Keratinocyte (primary cell): Measurements from ENCODE around the gene BEST3. TPM values are rescaled to one million over a fixed set of nuclear protein-coding genes. Genes with fewer than 3 reads are reported as not detected.

Experiments
- DNase-seq: peaks from one replicate; pipeline ENCODE4 v3.0.0-alpha.2; 2011; ENCODE audit warnings: low read depth, missing footprints, low spot score
- FAIRE-seq: peaks from 2 replicates; lab custom pipeline; 2011; peaks lifted over from hg19 to GRCh38; lab: Jason Lieb, UNC
- H2AFZ ChIP-seq: 2 replicates; pipeline ENCODE4 v1.6.0; 2012; ENCODE audit warnings: low read length, control low read depth, inconsistent platforms; ENCODE audit not compliant: control insufficient read depth
- H3K27ac ChIP-seq: 2 replicates; pipeline ENCODE4 v1.5.1; 2011; ENCODE audit warnings: low read length; ENCODE audit not compliant: control insufficient read depth, insufficient read depth
- H3K27me3 ChIP-seq: 3 replicates; pipeline ENCODE4 v1.6.0; 2011; ENCODE audit warnings: low read length; ENCODE audit not compliant: control insufficient read depth, insufficient read depth; ENCODE audit errors: extremely low read depth
- H3K36me3 ChIP-seq, 2 experiments: 2 replicates in 1 of 2; 3 replicates in 1 of 2; pipeline ENCODE4 v1.5.1; 2011; ENCODE audit warnings: low read length in 2 of 2, mild to moderate bottlenecking in 1 of 2; ENCODE audit not compliant: control insufficient read depth in 2 of 2, insufficient read depth in 2 of 2; ENCODE audit errors: extremely low read depth in 1 of 2
- H3K4me1 ChIP-seq: 3 replicates; pipeline ENCODE4 v1.5.1; 2011; ENCODE audit warnings: low read length; ENCODE audit not compliant: control insufficient read depth, insufficient read depth; ENCODE audit errors: extremely low read depth
- H3K4me2 ChIP-seq: 3 replicates; pipeline ENCODE4 v1.6.0; 2011; ENCODE audit warnings: low read depth, low read length; ENCODE audit not compliant: control insufficient read depth, insufficient read depth; ENCODE audit errors: extremely low read depth
- H3K4me3 ChIP-seq, 3 experiments: fragments of 200-600 bp in 1 of 3; sonication (generic) in 1 of 3; 2 replicates in 2 of 3; 3 replicates in 1 of 3; pipeline ENCODE4 v1.5.1; 2011 to 2016; ENCODE audit warnings: low read length in 3 of 3, mild to moderate bottlenecking in 3 of 3, control low read depth in 2 of 3, inconsistent platforms in 1 of 3, low read depth in 1 of 3, mixed read lengths in 1 of 3, mixed run types in 1 of 3, moderate library complexity in 1 of 3; ENCODE audit not compliant: control insufficient read depth in 2 of 3, insufficient read depth in 2 of 3; ENCODE audit errors: extremely low read depth in 1 of 3
- H3K79me2 ChIP-seq: 2 replicates; pipeline ENCODE4 v1.6.0; 2012; ENCODE audit warnings: low read length; ENCODE audit not compliant: control insufficient read depth, insufficient read depth
- H3K9ac ChIP-seq: 3 replicates; pipeline ENCODE4 v1.6.0; 2011; ENCODE audit warnings: low read length; ENCODE audit not compliant: control insufficient read depth, insufficient read depth; ENCODE audit errors: extremely low read depth
- H3K9me1 ChIP-seq: 3 replicates; pipeline ENCODE4 v1.6.0; 2011; ENCODE audit warnings: low read length; ENCODE audit not compliant: control insufficient read depth, insufficient read depth; ENCODE audit errors: extremely low read depth
- H3K9me3 ChIP-seq: 2 replicates; pipeline ENCODE4 v1.5.1; 2012; ENCODE audit warnings: low read depth, low read length; ENCODE audit not compliant: control insufficient read depth
- H4K20me1 ChIP-seq: 3 replicates; pipeline ENCODE4 v1.6.0; 2011; ENCODE audit warnings: low read length; ENCODE audit not compliant: control insufficient read depth, insufficient read depth; ENCODE audit errors: extremely low read depth
- EZH2 ChIP-seq: IDR thresholded peaks from one replicate; pipeline ENCODE4 v1.6.1; 2012; ENCODE audit warnings: inconsistent platforms, mild to moderate bottlenecking, low read length, moderate library complexity
- dilution Hi-C: fragments of 300-500 bp; cut with MboI; formaldehyde crosslinking; loops from one replicate; pipeline ENCODE4 v1.7.0; 2020; ENCODE audit warnings: low sequenced_read_pairs; ENCODE audit not compliant: extremely low pct_ligation_motif_present
- polyA plus RNA-seq, 5 experiments: library from polyadenylated mRNA; depleted of rRNA in 3 of 5; stranded (reverse) in 3 of 5; stranded (forward) in 1 of 5; unstranded in 1 of 5; fragments of >200 nt; gene quantifications; 1 replicate in 1 of 5; 2 replicates in 3 of 5; 3 replicates in 1 of 5; pipeline versions ENCODE4 v1.2.1 to v1.2.3, GENCODE V29; 2011 to 2012; ENCODE audit warnings: missing spikeins in 2 of 5, low read depth in 1 of 5, low replicate concordance in 1 of 5
- TF ChIP-seq, protein P1 (sequence below), 3 experiments: IDR thresholded peaks in 1 of 3; conservative IDR thresholded peaks in 1 of 3; optimal IDR thresholded peaks in 1 of 3; 2 replicates in 2 of 3; 3 replicates in 1 of 3; pipeline versions ENCODE3 to v1.5.1; 2011; ENCODE audit warnings: low read length in 3 of 3, mild to moderate bottlenecking in 3 of 3, moderate library complexity in 2 of 3, control low read depth in 1 of 3, inconsistent platforms in 1 of 3; ENCODE audit not compliant: insufficient read depth in 2 of 3; ENCODE audit errors: extremely low read depth in 1 of 3

The BEST3 gene
- polyA plus RNA-seq, 1 donor (not counting 4 experiments of a cell fraction or from before 2014, with no cell fraction given), result 0.07 TPM

DNA sequence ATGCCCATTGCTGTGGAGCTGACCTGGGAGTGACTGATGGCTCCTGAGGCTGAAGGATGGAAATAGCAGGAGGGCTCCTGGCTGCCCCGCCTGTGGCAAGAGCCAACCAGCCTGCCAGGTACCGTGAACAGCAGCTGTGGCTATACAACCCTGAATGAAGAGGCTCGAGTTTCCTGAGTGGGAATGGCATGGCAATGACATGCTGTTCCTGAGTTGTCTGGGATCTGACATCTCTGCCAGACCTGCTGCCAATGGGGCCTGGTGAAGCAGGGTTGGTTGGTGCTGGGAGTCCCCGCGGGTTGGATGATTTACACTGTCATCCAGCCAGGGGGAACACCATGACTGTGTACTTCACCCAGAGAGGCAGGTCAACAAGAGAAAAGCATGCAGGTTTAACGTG lies 56.6 kb downstream of the BEST3 start:
- H4K20me1 ChIP-seq, result no peaks in the 10 kb centered on the region
- H2AFZ ChIP-seq, result no peak overlapping the region
- H3K4me2 ChIP-seq, result no peak overlapping the region
- no peaks in the 10 kb centered on the region for H3K9me3 ChIP-seq
- H3K9me1 ChIP-seq, result no peaks in the 10 kb centered on the region
- no peak for FAIRE-seq
- no peaks in the 10 kb centered on the region for H3K36me3 ChIP-seq
- no peak overlapping the region for H3K4me3 ChIP-seq
- H3K27ac ChIP-seq, result no peak overlapping the region
- H3K9ac ChIP-seq, result no peak overlapping the region
- dilution Hi-C loops, result no loop called here
- no peak for TF ChIP-seq EZH2
- TF ChIP-seq, protein P1, sequence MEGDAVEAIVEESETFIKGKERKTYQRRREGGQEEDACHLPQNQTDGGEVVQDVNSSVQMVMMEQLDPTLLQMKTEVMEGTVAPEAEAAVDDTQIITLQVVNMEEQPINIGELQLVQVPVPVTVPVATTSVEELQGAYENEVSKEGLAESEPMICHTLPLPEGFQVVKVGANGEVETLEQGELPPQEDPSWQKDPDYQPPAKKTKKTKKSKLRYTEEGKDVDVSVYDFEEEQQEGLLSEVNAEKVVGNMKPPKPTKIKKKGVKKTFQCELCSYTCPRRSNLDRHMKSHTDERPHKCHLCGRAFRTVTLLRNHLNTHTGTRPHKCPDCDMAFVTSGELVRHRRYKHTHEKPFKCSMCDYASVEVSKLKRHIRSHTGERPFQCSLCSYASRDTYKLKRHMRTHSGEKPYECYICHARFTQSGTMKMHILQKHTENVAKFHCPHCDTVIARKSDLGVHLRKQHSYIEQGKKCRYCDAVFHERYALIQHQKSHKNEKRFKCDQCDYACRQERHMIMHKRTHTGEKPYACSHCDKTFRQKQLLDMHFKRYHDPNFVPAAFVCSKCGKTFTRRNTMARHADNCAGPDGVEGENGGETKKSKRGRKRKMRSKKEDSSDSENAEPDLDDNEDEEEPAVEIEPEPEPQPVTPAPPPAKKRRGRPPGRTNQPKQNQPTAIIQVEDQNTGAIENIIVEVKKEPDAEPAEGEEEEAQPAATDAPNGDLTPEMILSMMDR (optimal IDR thresholded peaks at IDR 0.05 in 1 of 3, IDR thresholded peaks at IDR 0.05 in 1 of 3, conservative IDR thresholded peaks at IDR 0.05 in 1 of 3; ENCODE audit: extremely low read depth in 1 of 3, insufficient read depth in 2 of 3, low read length in 3 of 3), result no peak
- no peaks in the 10 kb centered on the region for H3K4me1 ChIP-seq
- DNase-seq, result no peak
- H3K27me3 ChIP-seq, result no peaks in the 10 kb centered on the region
- H3K79me2 ChIP-seq, result no peaks in the 10 kb centered on the region

DNA sequence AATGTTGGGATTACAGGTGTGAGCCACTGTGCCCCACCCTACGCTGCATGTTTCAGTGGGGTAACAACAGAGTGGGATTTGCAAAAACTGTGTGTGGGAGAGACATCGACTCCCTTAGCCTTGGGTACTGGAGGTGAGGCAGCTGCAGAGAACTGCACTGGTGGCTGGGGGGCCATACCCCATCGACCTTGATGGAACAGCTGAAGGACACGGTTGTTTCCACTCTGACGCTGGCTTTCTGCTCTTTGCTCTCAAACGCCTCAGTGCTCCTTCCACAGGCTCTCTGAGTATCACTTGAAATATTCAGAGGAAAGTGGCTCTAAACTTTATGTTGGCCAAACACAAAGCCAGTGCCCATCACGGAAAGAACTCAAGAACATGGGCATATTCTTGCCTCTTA lies 57.6 kb downstream of the BEST3 start:
- dilution Hi-C loops, result no loop called here
- no peaks in the 10 kb centered on the region for H3K9me3 ChIP-seq
- TF ChIP-seq EZH2, result no peak
- TF ChIP-seq, protein P1 (optimal IDR thresholded peaks at IDR 0.05 in 1 of 3, IDR thresholded peaks at IDR 0.05 in 1 of 3, conservative IDR thresholded peaks at IDR 0.05 in 1 of 3; ENCODE audit: extremely low read depth in 1 of 3, insufficient read depth in 2 of 3, low read length in 3 of 3), result no peak

More for the DNA sequence above, 57.6 kb downstream of the BEST3 start:
- no peaks in the 10 kb centered on the region for H3K4me1 ChIP-seq
- H3K27me3 ChIP-seq, result no peaks in the 10 kb centered on the region
- no peak overlapping the region for H2AFZ ChIP-seq
- no peaks in the 10 kb centered on the region for H3K36me3 ChIP-seq
- H3K4me2 ChIP-seq, result no peak overlapping the region
- no peak overlapping the region for H3K4me3 ChIP-seq
- no peaks in the 10 kb centered on the region for H4K20me1 ChIP-seq
- no peaks in the 10 kb centered on the region for H3K79me2 ChIP-seq
- no peaks in the 10 kb centered on the region for H3K9me1 ChIP-seq
- no peak for DNase-seq
- no peak overlapping the region for H3K9ac ChIP-seq
- FAIRE-seq, result no peak
- H3K27ac ChIP-seq, result no peak overlapping the region
